GM12878 (cell line): ENCODE measurements around the gene LY6G5B. TPM values are rescaled to one million over a fixed set of nuclear protein-coding genes. Genes with fewer than 3 reads are reported as not detected.

Experiments used
- ATAC-seq: fragments of 200-7000 bp; cut with Tn5 transposase; 3 replicates; pipeline ENCODE4 v1.9.1; 2020; ENCODE audit warnings: mild to moderate bottlenecking, moderate library complexity
- BruUV-seq: library from RNA; stranded (reverse); fragments of 400-500 nt; replicated peaks from 2 replicates; lab custom pipeline; 2021; lab: Mats Ljungman, UMichigan
- CTCF ChIA-PET: fragments of 300-600 bp; sonication (Branson Sonifier 250); formaldehyde crosslinking; extraction: SDS; loops from one replicate; lab custom pipeline; 2021; ENCODE audit warnings: inconsistent platforms; lab: Yijun Ruan, JAX
- POLR2A ChIA-PET: fragments of 350-600 bp; formaldehyde crosslinking; extraction: SDS; loops from one replicate; lab custom pipeline; 2021; ENCODE audit warnings: inconsistent platforms; lab: Charles Lee
- RAD21 ChIA-PET: fragments of 300-600 bp; sonication (Branson Sonifier 250); formaldehyde crosslinking; loops from one replicate; lab custom pipeline; 2023; ENCODE audit warnings: antibody characterized with exemption; ENCODE audit not compliant: unreplicated experiment; lab: Charles Lee
- SMC1A ChIA-PET: fragments of 300-600 bp; sonication (Branson Sonifier 250); formaldehyde crosslinking; loops from one replicate; lab custom pipeline; 2023; ENCODE audit not compliant: unreplicated experiment, uncharacterized antibody; lab: Charles Lee
- DNase-seq: peaks from one replicate; pipeline ENCODE4 v3.0.0-alpha.2; 2011; ENCODE audit warnings: low read depth, low spot score
- FAIRE-seq: peaks from 3 replicates; lab custom pipeline; 2011; peaks lifted over from hg19 to GRCh38; lab: Jason Lieb, UNC
- H2AFZ ChIP-seq: 2 replicates; pipeline ENCODE4 v1.6.0; 2011; ENCODE audit warnings: low read depth, low read length, control low read depth; ENCODE audit not compliant: control insufficient read depth
- H3K27ac ChIP-seq: 2 replicates; pipeline ENCODE4 v1.5.1; 2011; ENCODE audit warnings: control low read depth; ENCODE audit not compliant: control insufficient read depth, insufficient read depth
- H3K27me3 ChIP-seq, 2 experiments: replicated peaks in 1 of 2; 2 replicates each; pipeline versions ENCODE4 v1.6.0 to v1.6.1; 2011; ENCODE audit warnings: low read length in 1 of 2; ENCODE audit not compliant: control insufficient read depth in 2 of 2, insufficient read depth in 2 of 2
- H3K36me3 ChIP-seq, 2 experiments: 2 replicates each; pipeline ENCODE4 v1.5.1; 2011; ENCODE audit warnings: low read length in 1 of 2; ENCODE audit not compliant: control insufficient read depth in 2 of 2, insufficient read depth in 2 of 2
- H3K4me1 ChIP-seq: 2 replicates; pipeline ENCODE4 v1.6.1; 2011; ENCODE audit warnings: mild to moderate bottlenecking, low read length, moderate library complexity, mixed read lengths; ENCODE audit not compliant: control insufficient read depth, insufficient read depth
- H3K4me2 ChIP-seq: 2 replicates; pipeline ENCODE4 v1.6.0; 2011; ENCODE audit warnings: control low read depth; ENCODE audit not compliant: control insufficient read depth, insufficient read depth
- H3K4me3 ChIP-seq: fragments of 200-600 bp; sonication (generic); 2 replicates; pipeline ENCODE4 v1.5.1; 2016
- H3K79me2 ChIP-seq: 2 replicates; pipeline ENCODE4 v1.6.0; 2011; ENCODE audit warnings: low read length; ENCODE audit not compliant: control insufficient read depth, insufficient read depth
- H3K9ac ChIP-seq: 2 replicates; pipeline ENCODE4 v1.8.0; 2011; ENCODE audit warnings: low read length, control low read depth, mixed read lengths; ENCODE audit not compliant: control insufficient read depth, insufficient read depth
- H3K9me3 ChIP-seq: replicated peaks from 3 replicates; pipeline ENCODE4 v1.5.1; 2011; ENCODE audit warnings: mild to moderate bottlenecking, low read length; ENCODE audit not compliant: control insufficient read depth, insufficient read depth
- H4K20me1 ChIP-seq: 2 replicates; pipeline ENCODE4 v1.6.0; 2011; ENCODE audit not compliant: control insufficient read depth, insufficient read depth
- CEBPB ChIP-seq, 2 experiments: fragments of 150-350 bp in 1 of 2; IDR thresholded peaks; 2 replicates each; pipeline ENCODE4 v1.6.1; 2012 to 2014; ENCODE audit warnings: low read depth in 2 of 2, low read length in 2 of 2, borderline replicate concordance in 1 of 2, inconsistent platforms in 1 of 2
- GABPA ChIP-seq: IDR thresholded peaks from 2 replicates; pipeline ENCODE4 v1.6.1; 2014; ENCODE audit warnings: antibody characterized with exemption, low read depth, mild to moderate bottlenecking, inconsistent platforms
- NR2F1 ChIP-seq: fragments of 450-650 bp; conservative IDR thresholded peaks from 2 replicates; pipeline ENCODE4 v1.6.1; 2017; ENCODE audit warnings: mild to moderate bottlenecking
- POLR2AphosphoS5 ChIP-seq: IDR thresholded peaks from 2 replicates; pipeline ENCODE4 v1.6.1; 2011; ENCODE audit warnings: mild to moderate bottlenecking, low read length, inconsistent platforms
- RCOR1 ChIP-seq: conservative IDR thresholded peaks from 2 replicates; pipeline ENCODE4 v1.6.1; 2012; ENCODE audit warnings: low read depth, low read length, improper control_type of control experiment
- RELA ChIP-seq: fragments of 450-650 bp; IDR thresholded peaks from 2 replicates; pipeline ENCODE4 v1.8.0; 2014; ENCODE audit warnings: borderline replicate concordance; ENCODE audit not compliant: partially characterized antibody
- TARDBP ChIP-seq: IDR thresholded peaks from 2 replicates; pipeline ENCODE4 v1.6.1; 2016; ENCODE audit warnings: borderline replicate concordance
- WGBS: methylation state at CpG from one replicate; pipeline ENCODE4 v1.1.6; 2016; ENCODE audit warnings: low lambda C conversion rate; ENCODE audit not compliant: insufficient replicate concordance, insufficient coverage; ENCODE audit errors: missing lambda C conversion rate; 5-methylcytosine and 5-hydroxymethylcytosine counted together
- in situ Hi-C: fragments of 300-500 bp; cut with MboI; formaldehyde crosslinking; loops from 9 replicates; pipeline ENCODE4 v1.14.3; 2018; ENCODE audit warnings: mixed read lengths
- intact Hi-C: fragments of 100-400 bp; cut with micrococcal nuclease; formaldehyde crosslinking; loops from one replicate; pipeline ENCODE4 v1.14.2; 2022; ENCODE audit not compliant: unreplicated experiment
- polyA plus RNA-seq, 11 experiments: library from polyadenylated mRNA; depleted of rRNA in 4 of 11; unstranded in 6 of 11; stranded (reverse) in 5 of 11; fragments of >200 nt; fragmentation: Nextera tagmentation in 4 of 11; fragmentation: Illumina TruSeq in 1 of 11; extraction: Ambion mirVana in 4 of 11; extraction: Trizol in 1 of 11; gene quantifications; 1 replicate in 1 of 11; 2 replicates in 10 of 11; pipeline versions ENCODE4 v1.2.1 to v1.2.3, GENCODE V29; 2011 to 2016; ENCODE audit warnings: inconsistent platforms in 2 of 11, missing spikeins in 2 of 11, low read depth in 1 of 11
- total RNA-seq, 4 experiments: library from RNA; depleted of rRNA in 3 of 4; stranded (reverse); fragments of >200 nt in 3 of 4; fragmentation: Illumina TruSeq in 1 of 4; extraction: Trizol in 1 of 4; gene quantifications; 2 replicates each; pipeline versions ENCODE4 v1.2.1 to v1.2.3, GENCODE V29; 2013 to 2021
- TF ChIP-seq, protein P1 (sequence below): fragments of 450-650 bp; formaldehyde crosslinking; IDR thresholded peaks from 2 replicates; pipeline ENCODE4 v1.4.0; 2022; ENCODE audit warnings: mild to moderate bottlenecking, moderate library complexity
- TF ChIP-seq, protein P2 (sequence below): fragments of 450-650 bp; IDR thresholded peaks from 2 replicates; pipeline ENCODE4 v1.6.1; 2017; ENCODE audit warnings: mild to moderate bottlenecking, low read depth, inconsistent platforms; ENCODE audit not compliant: poor library complexity, severe bottlenecking
- TF ChIP-seq, protein P3 (sequence below), 3 experiments: IDR thresholded peaks in 2 of 3; conservative IDR thresholded peaks in 1 of 3; 2 replicates each; pipeline ENCODE4 v1.5.1; 2011; ENCODE audit warnings: low read depth in 3 of 3, low read length in 3 of 3, mild to moderate bottlenecking in 3 of 3, control low read depth in 2 of 3, moderate library complexity in 2 of 3, inconsistent platforms in 1 of 3, mixed read lengths in 1 of 3; ENCODE audit not compliant: control insufficient read depth in 2 of 3, insufficient read depth in 1 of 3; ENCODE audit errors: extremely low read depth in 1 of 3

The LY6G5B gene
- total and polyA plus RNA-seq, 10 of the 15 experiments (the other 5 are each of a cell fraction or from before 2014, with no cell fraction given), result 3.2 to 16.5 (median 7.5) TPM

DNA sequence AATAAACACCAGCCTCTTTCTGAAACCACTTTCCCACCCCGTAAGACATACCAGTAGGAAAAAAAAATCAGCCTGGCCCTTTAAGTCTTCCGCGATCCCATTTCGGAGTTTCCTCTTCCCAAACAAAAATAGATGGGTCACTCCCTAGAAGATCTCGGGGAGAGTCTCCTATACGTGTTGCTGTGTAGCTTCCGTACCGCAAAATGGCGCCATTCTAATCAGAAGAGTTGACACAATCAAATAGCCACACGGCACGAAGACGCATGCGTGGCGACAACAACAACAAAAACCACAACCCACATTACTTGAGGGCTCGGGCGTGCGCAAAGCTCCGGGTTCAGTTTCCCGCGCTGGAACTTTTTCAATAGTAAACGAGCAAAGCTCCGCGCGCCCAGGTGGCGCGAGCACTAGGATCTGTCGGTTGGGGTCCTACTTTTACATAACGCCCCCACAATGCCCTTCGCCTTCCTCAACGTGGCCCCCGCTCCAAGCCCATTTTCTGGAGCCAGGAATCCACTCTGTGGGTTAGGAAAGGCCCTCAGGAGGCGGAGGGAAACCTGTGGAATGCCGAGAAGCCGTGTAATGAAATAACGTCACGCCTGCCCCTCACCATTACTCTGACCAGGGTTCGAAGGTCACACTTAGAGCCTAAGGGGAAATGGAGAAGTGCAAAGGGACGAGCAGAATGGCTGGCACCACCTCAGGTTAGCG is 4.8 kb upstream of the LY6G5B start, which contains the start of gene GPANK1 (continued):
- TF ChIP-seq RCOR1 (peak; percentile 92; the same call in 1 of the 2 replicates), RELA (no peak), TARDBP (no peak), NR2F1 (no peak)

DNA sequence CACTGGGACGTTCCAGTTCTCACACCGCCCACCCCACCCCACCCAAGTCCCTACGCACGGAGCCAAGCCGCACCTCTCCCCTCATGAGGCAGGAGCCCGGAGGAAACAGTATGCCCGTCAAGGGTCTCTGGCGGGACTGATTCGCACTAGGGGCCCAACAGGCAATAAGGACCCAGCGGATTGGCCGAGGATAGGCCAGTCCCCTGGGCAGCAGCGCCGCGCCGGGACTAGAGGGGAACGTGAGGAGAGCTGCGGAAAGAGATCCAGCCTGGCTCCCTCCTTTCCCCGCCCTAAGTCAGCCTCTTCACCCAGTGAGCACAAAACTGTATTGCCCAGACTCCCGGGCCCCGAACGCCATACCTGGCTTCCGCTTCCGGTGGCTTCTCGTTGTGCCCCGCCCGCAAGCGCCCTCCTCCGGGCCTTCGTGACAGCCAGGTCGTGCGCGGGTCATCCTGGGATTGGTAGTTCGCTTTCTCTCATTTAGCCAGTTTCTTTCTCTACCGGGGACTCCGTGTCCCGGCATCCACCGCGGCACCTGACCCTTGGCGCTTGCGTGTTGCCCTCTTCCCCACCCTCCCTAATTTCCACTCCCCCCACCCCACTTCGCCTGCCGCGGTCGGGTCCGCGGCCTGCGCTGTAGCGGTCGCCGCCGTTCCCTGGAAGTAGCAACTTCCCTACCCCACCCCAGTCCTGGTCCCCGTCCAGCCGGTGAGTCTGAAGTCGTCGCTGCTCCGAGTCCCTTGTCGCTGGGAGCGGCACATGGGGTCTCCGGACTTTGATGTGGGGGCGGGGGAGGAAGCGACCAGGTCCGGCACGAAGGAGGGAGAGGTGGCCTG is 4.1 kb upstream of the LY6G5B start, which contains the start of gene CSNK2B:
Gene CSNK2B (plus strand): TSS at position 580 of the 836 bp plus-strand sequence. CDS start 752 bp downstream, outside the sequence.
- peak; percentile 91 for DNase-seq
- TF ChIP-seq, protein P1, sequence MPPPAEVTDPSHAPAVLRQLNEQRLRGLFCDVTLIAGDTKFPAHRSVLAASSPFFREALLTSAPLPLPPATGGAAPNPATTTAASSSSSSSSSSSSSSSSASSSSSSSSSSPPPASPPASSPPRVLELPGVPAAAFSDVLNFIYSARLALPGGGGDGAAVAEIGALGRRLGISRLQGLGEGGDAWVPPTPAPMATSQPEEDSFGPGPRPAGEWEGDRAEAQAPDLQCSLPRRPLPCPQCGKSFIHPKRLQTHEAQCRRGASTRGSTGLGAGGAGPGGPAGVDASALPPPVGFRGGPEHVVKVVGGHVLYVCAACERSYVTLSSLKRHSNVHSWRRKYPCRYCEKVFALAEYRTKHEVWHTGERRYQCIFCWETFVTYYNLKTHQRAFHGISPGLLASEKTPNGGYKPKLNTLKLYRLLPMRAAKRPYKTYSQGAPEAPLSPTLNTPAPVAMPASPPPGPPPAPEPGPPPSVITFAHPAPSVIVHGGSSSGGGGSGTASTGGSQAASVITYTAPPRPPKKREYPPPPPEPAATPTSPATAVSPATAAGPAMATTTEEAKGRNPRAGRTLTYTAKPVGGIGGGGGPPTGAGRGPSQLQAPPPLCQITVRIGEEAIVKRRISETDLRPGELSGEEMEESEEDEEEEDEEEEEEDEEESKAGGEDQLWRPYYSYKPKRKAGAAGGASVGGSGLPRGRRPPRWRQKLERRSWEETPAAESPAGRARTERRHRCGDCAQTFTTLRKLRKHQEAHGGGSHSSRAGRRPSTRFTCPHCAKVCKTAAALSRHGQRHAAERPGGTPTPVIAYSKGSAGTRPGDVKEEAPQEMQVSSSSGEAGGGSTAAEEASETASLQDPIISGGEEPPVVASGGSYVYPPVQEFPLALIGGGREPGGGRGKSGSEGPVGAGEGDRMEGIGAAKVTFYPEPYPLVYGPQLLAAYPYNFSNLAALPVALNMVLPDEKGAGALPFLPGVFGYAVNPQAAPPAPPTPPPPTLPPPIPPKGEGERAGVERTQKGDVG (CRISPR knock-in tag), result no peak
- TF ChIP-seq, protein P2, sequence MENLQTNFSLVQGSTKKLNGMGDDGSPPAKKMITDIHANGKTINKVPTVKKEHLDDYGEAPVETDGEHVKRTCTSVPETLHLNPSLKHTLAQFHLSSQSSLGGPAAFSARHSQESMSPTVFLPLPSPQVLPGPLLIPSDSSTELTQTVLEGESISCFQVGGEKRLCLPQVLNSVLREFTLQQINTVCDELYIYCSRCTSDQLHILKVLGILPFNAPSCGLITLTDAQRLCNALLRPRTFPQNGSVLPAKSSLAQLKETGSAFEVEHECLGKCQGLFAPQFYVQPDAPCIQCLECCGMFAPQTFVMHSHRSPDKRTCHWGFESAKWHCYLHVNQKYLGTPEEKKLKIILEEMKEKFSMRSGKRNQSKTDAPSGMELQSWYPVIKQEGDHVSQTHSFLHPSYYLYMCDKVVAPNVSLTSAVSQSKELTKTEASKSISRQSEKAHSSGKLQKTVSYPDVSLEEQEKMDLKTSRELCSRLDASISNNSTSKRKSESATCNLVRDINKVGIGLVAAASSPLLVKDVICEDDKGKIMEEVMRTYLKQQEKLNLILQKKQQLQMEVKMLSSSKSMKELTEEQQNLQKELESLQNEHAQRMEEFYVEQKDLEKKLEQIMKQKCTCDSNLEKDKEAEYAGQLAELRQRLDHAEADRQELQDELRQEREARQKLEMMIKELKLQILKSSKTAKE, result no peak
- TF ChIP-seq, protein P3, sequence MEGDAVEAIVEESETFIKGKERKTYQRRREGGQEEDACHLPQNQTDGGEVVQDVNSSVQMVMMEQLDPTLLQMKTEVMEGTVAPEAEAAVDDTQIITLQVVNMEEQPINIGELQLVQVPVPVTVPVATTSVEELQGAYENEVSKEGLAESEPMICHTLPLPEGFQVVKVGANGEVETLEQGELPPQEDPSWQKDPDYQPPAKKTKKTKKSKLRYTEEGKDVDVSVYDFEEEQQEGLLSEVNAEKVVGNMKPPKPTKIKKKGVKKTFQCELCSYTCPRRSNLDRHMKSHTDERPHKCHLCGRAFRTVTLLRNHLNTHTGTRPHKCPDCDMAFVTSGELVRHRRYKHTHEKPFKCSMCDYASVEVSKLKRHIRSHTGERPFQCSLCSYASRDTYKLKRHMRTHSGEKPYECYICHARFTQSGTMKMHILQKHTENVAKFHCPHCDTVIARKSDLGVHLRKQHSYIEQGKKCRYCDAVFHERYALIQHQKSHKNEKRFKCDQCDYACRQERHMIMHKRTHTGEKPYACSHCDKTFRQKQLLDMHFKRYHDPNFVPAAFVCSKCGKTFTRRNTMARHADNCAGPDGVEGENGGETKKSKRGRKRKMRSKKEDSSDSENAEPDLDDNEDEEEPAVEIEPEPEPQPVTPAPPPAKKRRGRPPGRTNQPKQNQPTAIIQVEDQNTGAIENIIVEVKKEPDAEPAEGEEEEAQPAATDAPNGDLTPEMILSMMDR (IDR thresholded peaks at IDR 0.05 in 2 of 3, conservative IDR thresholded peaks at IDR 0.05 in 1 of 3; ENCODE audit: control insufficient read depth in 2 of 3, extremely low read depth in 1 of 3, insufficient read depth in 1 of 3, low read depth in 3 of 3, low read length in 3 of 3), result no peak
- no peak for TF ChIP-seq CEBPB (IDR thresholded peaks at IDR 0.05; ENCODE audit: borderline replicate concordance in 1 of 2, low read depth in 2 of 2, low read length in 2 of 2)
- TF ChIP-seq POLR2AphosphoS5, result peak; percentile 93
- peak; percentile 91 for TF ChIP-seq GABPA

More for the DNA sequence above, 4.1 kb upstream of the LY6G5B start, which contains the start of gene CSNK2B:
- ChIA-PET RAD21 (interaction anchor here (0.8 to 1.6 kb wide), 6 partner anchors 12 to 172 kb away, joined by 3 to 8 read pairs (median 4); partner anchors contain the start of genes BAG6, NCR3 and TNF), CTCF (interaction anchor here (0.9 to 2.3 kb wide), 4 partner anchors 14 to 166 kb away, joined by 3 to 15 read pairs (median 6); partner anchors contain the start of gene BAG6), SMC1A (interaction anchor here (0.7 to 2.6 kb wide), 4 partner anchors 11 to 72 kb away, joined by 3 to 31 read pairs (median 3); partner anchors contain the start of genes APOM and BAG6), POLR2A (interaction anchor here (0.5 to 5.9 kb wide), 13 partner anchors 8 to 294 kb away, joined by 3 to 107 read pairs (median 4); partner anchors contain the start of genes APOM, BAG6, LSM2 and LTB)
- peak within 1 kb of the TSS; percentile 93 for H3K4me3 ChIP-seq
- ATAC-seq, result peak; percentile 89
- peak within 1 kb of the TSS; percentile 97 for H3K9ac ChIP-seq
- H2AFZ ChIP-seq, result peak within 1 kb of the TSS; percentile 77
- H3K79me2 ChIP-seq, result peaks cover 51% of the 10 kb centered on the region
- no peaks in the 10 kb centered on the region for H3K9me3 ChIP-seq
- peaks cover 15 to 35% of the 10 kb centered on the region in 2 experiments for H3K36me3 ChIP-seq
- peak; percentile 96 for FAIRE-seq
- H3K4me2 ChIP-seq, result peak within 1 kb of the TSS; percentile 95
- intact Hi-C loops, result loop anchor here (1.0 to 5.0 kb wide), 3 partner anchors 45 to 167 kb away; partner anchors contain the start of genes CLIC1 and PRRC2A
- WGBS, result 0% methylated on average over 61 of the region's 63 CpGs
- no peaks in the 10 kb centered on the region for H4K20me1 ChIP-seq
- peaks cover 37% of the 10 kb centered on the region for H3K4me1 ChIP-seq
- H3K27ac ChIP-seq, result peak within 1 kb of the TSS; percentile 94
- in situ Hi-C loops, result no loop called here
- no TSS peak for BruUV-seq
- no peaks in the 10 kb centered on the region for H3K27me3 ChIP-seq
